Panc1 (cell line): ENCODE results near the gene ZNF558. TPM values are rescaled to one million over a fixed set of nuclear protein-coding genes. Genes with fewer than 3 reads are reported as not detected.
A peak's percentile ranks its signal among the peaks of the same experiment; 100 is the strongest.

Experiments
- ATAC-seq: fragments of 200-7000 bp; cut with Tn5 transposase; 2 replicates; pipeline ENCODE4 v1.9.1; 2020; ENCODE audit warnings: mild to moderate bottlenecking, moderate library complexity
- BruUV-seq: library from RNA; stranded (reverse); fragments of 400-500 nt; replicated peaks from 2 replicates; lab custom pipeline; 2021; lab: Mats Ljungman, UMichigan
- CTCF ChIA-PET: fragments of 300-600 bp; sonication (Branson Sonifier 250); formaldehyde crosslinking; loops from one replicate; lab custom pipeline; 2022; ENCODE audit warnings: antibody characterized with exemption; lab: Charles Lee
- POLR2A ChIA-PET: fragments of 300-600 bp; sonication (Branson Sonifier 250); formaldehyde crosslinking; loops from one replicate; lab custom pipeline; 2022; ENCODE audit warnings: antibody characterized with exemption; lab: Charles Lee
- DNase-seq: peaks from one replicate; pipeline ENCODE4 v3.0.0-alpha.2; 2010; ENCODE audit warnings: low read depth, low spot score
- H3K27ac ChIP-seq: 2 replicates; pipeline ENCODE4 v1.5.1; 2011; ENCODE audit warnings: mild to moderate bottlenecking, low read length, inconsistent platforms
- H3K27me3 ChIP-seq: fragments of 200-500 bp; sonication (Bioruptor generic); 2 replicates; pipeline ENCODE4 v1.6.0; 2014; ENCODE audit warnings: low read length, inconsistent platforms; ENCODE audit not compliant: control insufficient read depth, insufficient read depth
- H3K36me3 ChIP-seq: fragments of 200-500 bp; sonication (Bioruptor generic); 2 replicates; pipeline ENCODE4 v1.5.1; 2014; ENCODE audit warnings: inconsistent platforms, mild to moderate bottlenecking, low read length, moderate library complexity; ENCODE audit not compliant: control insufficient read depth, insufficient read depth
- H3K4me1 ChIP-seq: 2 replicates; pipeline ENCODE4 v1.5.1; 2011; ENCODE audit warnings: inconsistent platforms, mild to moderate bottlenecking, low read length, moderate library complexity; ENCODE audit not compliant: control insufficient read depth, insufficient read depth
- H3K4me3 ChIP-seq, 2 experiments: 2 replicates each; pipeline ENCODE4 v1.5.1; 2011 to 2012; ENCODE audit warnings: low read depth in 2 of 2, low read length in 2 of 2, mild to moderate bottlenecking in 2 of 2, inconsistent platforms in 1 of 2, moderate library complexity in 1 of 2
- H3K9me3 ChIP-seq: fragments of 200-500 bp; sonication (Bioruptor generic); 2 replicates; pipeline ENCODE4 v1.5.1; 2014; ENCODE audit warnings: low read depth, mild to moderate bottlenecking, inconsistent platforms, low read length, moderate library complexity; ENCODE audit not compliant: control insufficient read depth, insufficient read depth
- POLR2AphosphoS5 ChIP-seq: IDR thresholded peaks from 2 replicates; pipeline ENCODE4 v1.6.1; 2012; ENCODE audit warnings: mild to moderate bottlenecking, low read depth, low read length, moderate library complexity
- SIN3A ChIP-seq: IDR thresholded peaks from 2 replicates; pipeline ENCODE4 v1.6.1; 2012; ENCODE audit warnings: low read depth, mild to moderate bottlenecking, low read length, moderate library complexity, borderline replicate concordance; ENCODE audit not compliant: insufficient read depth
- TCF7L2 ChIP-seq: IDR thresholded peaks from 2 replicates; pipeline ENCODE4 v1.6.1; 2011; ENCODE audit warnings: mild to moderate bottlenecking, low read depth, low read length, inconsistent platforms
- in situ Hi-C: cut with HindIII; loops from 2 replicates; pipeline ENCODE4 v1.10.0; 2016; ENCODE audit warnings: low sequenced_read_pairs, low pct_unique_long_range_greater_than_20kb
- intact Hi-C: fragments of 100-400 bp; cut with micrococcal nuclease; formaldehyde crosslinking; loops from one replicate; pipeline ENCODE4 v1.10.0; 2022; ENCODE audit not compliant: unreplicated experiment
- total RNA-seq: library from RNA; stranded (reverse); gene quantifications from one replicate; pipeline ENCODE4 v1.2.1, GENCODE V29; 2021; ENCODE audit not compliant: unreplicated experiment
- TF ChIP-seq, protein P1 (sequence below): fragments of 450-650 bp; IDR thresholded peaks from 2 replicates; pipeline ENCODE4 v1.5.1; 2017; ENCODE audit warnings: mild to moderate bottlenecking
- TF ChIP-seq, protein P2 (sequence below), 2 experiments: IDR thresholded peaks; 2 replicates each; pipeline ENCODE4 v1.6.1; 2011 to 2012; ENCODE audit warnings: low read depth in 2 of 2, control low read depth in 1 of 2, low read length in 1 of 2, mild to moderate bottlenecking in 1 of 2, moderate library complexity in 1 of 2; ENCODE audit not compliant: insufficient read depth in 1 of 2

The ZNF558 gene
- total RNA-seq, 1 experiment from 2014 or later, result 43.3 TPM

DNA sequence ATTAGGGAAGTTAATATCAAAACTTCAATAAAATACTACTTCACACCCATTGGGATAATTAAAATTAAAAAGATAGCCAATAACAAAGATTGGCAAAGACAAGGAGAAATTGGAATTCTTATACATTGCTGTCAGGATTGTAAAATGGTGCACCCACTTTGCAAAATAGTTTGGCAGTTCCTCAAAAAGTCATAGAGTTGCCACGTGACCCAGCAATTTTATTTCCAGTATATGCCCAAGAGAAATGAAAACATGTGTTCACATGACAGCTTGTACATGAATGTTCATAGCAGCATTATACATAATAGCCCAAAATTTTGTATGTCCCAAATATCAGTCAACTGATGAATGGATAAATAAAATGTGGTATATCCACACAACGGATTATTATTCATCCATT lies 3.3 kb upstream of the ZNF558 start:
- H3K27me3 ChIP-seq, result no peaks in the 10 kb centered on the region
- intact Hi-C loops, result no loop called here
- POLR2A ChIA-PET, result no interaction called here

DNA sequence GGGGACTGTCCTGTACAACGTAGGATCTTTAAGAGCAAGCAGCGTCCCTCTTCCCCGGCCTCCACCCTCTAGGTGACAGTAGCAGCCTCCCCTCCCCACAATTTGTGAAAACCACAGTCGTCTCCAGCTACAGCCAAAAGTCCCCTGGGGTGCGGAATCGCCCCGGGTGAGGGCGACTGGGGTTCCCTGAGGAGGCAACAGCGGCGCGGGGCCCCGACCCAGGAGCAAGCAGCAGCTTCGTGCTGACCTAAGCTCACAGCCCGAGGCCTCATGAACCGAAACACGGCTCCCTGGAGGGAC lies 322 bp downstream of the ZNF558 start:
- Histone ChIP-seq H3K9me3 (no peaks in the 10 kb centered on the region), H3K27me3 (no peaks in the 10 kb centered on the region), H3K27ac (peak overlapping the region; percentile 78), H3K36me3 (no peaks in the 10 kb centered on the region; the same call in 1 of the 2 replicates), H3K4me3 (peak overlapping the region; percentile 71 to 73), H3K4me1 (no peaks in the 10 kb centered on the region; the same call in 1 of the 2 replicates)
- no peak for DNase-seq
- TF ChIP-seq, protein P1, sequence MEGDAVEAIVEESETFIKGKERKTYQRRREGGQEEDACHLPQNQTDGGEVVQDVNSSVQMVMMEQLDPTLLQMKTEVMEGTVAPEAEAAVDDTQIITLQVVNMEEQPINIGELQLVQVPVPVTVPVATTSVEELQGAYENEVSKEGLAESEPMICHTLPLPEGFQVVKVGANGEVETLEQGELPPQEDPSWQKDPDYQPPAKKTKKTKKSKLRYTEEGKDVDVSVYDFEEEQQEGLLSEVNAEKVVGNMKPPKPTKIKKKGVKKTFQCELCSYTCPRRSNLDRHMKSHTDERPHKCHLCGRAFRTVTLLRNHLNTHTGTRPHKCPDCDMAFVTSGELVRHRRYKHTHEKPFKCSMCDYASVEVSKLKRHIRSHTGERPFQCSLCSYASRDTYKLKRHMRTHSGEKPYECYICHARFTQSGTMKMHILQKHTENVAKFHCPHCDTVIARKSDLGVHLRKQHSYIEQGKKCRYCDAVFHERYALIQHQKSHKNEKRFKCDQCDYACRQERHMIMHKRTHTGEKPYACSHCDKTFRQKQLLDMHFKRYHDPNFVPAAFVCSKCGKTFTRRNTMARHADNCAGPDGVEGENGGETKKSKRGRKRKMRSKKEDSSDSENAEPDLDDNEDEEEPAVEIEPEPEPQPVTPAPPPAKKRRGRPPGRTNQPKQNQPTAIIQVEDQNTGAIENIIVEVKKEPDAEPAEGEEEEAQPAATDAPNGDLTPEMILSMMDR, result no peak
- TF ChIP-seq, protein P2, sequence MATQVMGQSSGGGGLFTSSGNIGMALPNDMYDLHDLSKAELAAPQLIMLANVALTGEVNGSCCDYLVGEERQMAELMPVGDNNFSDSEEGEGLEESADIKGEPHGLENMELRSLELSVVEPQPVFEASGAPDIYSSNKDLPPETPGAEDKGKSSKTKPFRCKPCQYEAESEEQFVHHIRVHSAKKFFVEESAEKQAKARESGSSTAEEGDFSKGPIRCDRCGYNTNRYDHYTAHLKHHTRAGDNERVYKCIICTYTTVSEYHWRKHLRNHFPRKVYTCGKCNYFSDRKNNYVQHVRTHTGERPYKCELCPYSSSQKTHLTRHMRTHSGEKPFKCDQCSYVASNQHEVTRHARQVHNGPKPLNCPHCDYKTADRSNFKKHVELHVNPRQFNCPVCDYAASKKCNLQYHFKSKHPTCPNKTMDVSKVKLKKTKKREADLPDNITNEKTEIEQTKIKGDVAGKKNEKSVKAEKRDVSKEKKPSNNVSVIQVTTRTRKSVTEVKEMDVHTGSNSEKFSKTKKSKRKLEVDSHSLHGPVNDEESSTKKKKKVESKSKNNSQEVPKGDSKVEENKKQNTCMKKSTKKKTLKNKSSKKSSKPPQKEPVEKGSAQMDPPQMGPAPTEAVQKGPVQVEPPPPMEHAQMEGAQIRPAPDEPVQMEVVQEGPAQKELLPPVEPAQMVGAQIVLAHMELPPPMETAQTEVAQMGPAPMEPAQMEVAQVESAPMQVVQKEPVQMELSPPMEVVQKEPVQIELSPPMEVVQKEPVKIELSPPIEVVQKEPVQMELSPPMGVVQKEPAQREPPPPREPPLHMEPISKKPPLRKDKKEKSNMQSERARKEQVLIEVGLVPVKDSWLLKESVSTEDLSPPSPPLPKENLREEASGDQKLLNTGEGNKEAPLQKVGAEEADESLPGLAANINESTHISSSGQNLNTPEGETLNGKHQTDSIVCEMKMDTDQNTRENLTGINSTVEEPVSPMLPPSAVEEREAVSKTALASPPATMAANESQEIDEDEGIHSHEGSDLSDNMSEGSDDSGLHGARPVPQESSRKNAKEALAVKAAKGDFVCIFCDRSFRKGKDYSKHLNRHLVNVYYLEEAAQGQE (IDR thresholded peaks at IDR 0.05; ENCODE audit: insufficient read depth in 1 of 2, low read depth in 2 of 2, low read length in 1 of 2), result no peak
- no peak for TF ChIP-seq POLR2AphosphoS5
- no peak for TF ChIP-seq SIN3A
- TF ChIP-seq TCF7L2, result no peak
- peak; percentile 48 for ATAC-seq
- intact Hi-C loops (no loop called here), in situ Hi-C loops (no loop called here)
- ChIA-PET POLR2A (interaction anchor here (0.6 kb wide), 1 partner anchor 31 kb away, joined by 3 read pairs; no protein-coding TSS in a partner anchor), CTCF (no interaction called here)
- no TSS peak for BruUV-seq

More for the DNA sequence above, 3.3 kb upstream of the ZNF558 start:
- H3K9me3 ChIP-seq, result no peaks in the 10 kb centered on the region
- H3K27ac ChIP-seq, result no peak overlapping the region
- TF ChIP-seq POLR2AphosphoS5 (no peak), SIN3A (no peak), TCF7L2 (no peak)
- TF ChIP-seq, protein P1, result no peak
- TF ChIP-seq, protein P2 (IDR thresholded peaks at IDR 0.05; ENCODE audit: insufficient read depth in 1 of 2, low read depth in 2 of 2, low read length in 1 of 2), result no peak
- H3K4me3 ChIP-seq, result no peak overlapping the region
- CTCF ChIA-PET, result no interaction called here
- in situ Hi-C loops, result no loop called here
- DNase-seq (no peak), ATAC-seq (no peak)
- no peaks in the 10 kb centered on the region; the same call in 1 of the 2 replicates for H3K36me3 ChIP-seq
- H3K4me1 ChIP-seq, result no peaks in the 10 kb centered on the region; the same call in 1 of the 2 replicates
- BruUV-seq, result no TSS peak
